Measurements from ENCODE around the gene FLNB. TPM values are rescaled to one million over a fixed set of nuclear protein-coding genes. Genes with fewer than 3 reads are reported as not detected.

The FLNB gene
- total RNA-seq, 1 experiment from 2014 or later: 309 TPM

- no peaks in the 10 kb centered on the region for H3K27me3 ChIP-seq (ENCODE audit: control insufficient read depth, insufficient read depth, low read length)
- peak overlapping the region; percentile 57 for H3K27ac ChIP-seq (ENCODE audit: low read length)
- peaks cover 67% of the 10 kb centered on the region for H3K4me1 ChIP-seq (ENCODE audit: control insufficient read depth, insufficient read depth, low read length)
- ChIA-PET CTCF (no interaction called here), POLR2A (no interaction called here)
- ATAC-seq (no peak), DNase-seq (ENCODE audit: low read depth, low spot score) (no peak)
- in situ Hi-C loops (cut with HindIII; ENCODE audit: low pct_unique_long_range_greater_than_20kb, low sequenced_read_pairs) (no loop called here), intact Hi-C loops (cut with micrococcal nuclease; ENCODE audit: unreplicated experiment) (no loop called here)
- TF ChIP-seq SIN3A (IDR thresholded peaks at IDR 0.05; ENCODE audit: borderline replicate concordance, insufficient read depth, low read depth, low read length): no peak
- no peak for TF ChIP-seq REST (IDR thresholded peaks at IDR 0.05; ENCODE audit: insufficient read depth in 1 of 2, low read depth in 2 of 2, low read length in 1 of 2)
- H3K36me3 ChIP-seq (ENCODE audit: control insufficient read depth, insufficient read depth, low read length): no peaks in the 10 kb centered on the region
- no peak overlapping the region for H3K4me3 ChIP-seq (ENCODE audit: low read depth in 2 of 2, low read length in 2 of 2)
- BruUV-seq (replicated peaks): no TSS peak
- H3K9me3 ChIP-seq (ENCODE audit: control insufficient read depth, insufficient read depth, low read depth, low read length): no peaks in the 10 kb centered on the region
Measured at GRCh38 chr3:58071480-58071971, 63.3 kb downstream of the FLNB start.

- Histone ChIP-seq H3K27me3 (ENCODE audit: control insufficient read depth, insufficient read depth, low read length) (no peaks in the 10 kb centered on the region), H3K9me3 (ENCODE audit: control insufficient read depth, insufficient read depth, low read depth, low read length) (no peaks in the 10 kb centered on the region), H3K4me1 (ENCODE audit: control insufficient read depth, insufficient read depth, low read length) (peaks cover 60% of the 10 kb centered on the region), H3K36me3 (ENCODE audit: control insufficient read depth, insufficient read depth, low read length) (peaks cover 4% of the 10 kb centered on the region), H3K4me3 (ENCODE audit: low read depth in 2 of 2, low read length in 2 of 2) (no peak overlapping the region), H3K27ac (ENCODE audit: low read length) (peak overlapping the region; percentile 57; the same call in 1 of the 2 replicates)
- intact Hi-C loops (cut with micrococcal nuclease; ENCODE audit: unreplicated experiment) (no loop called here), in situ Hi-C loops (cut with HindIII; ENCODE audit: low pct_unique_long_range_greater_than_20kb, low sequenced_read_pairs) (no loop called here)
- no TSS peak for BruUV-seq (replicated peaks)
- TF ChIP-seq CTCF (IDR thresholded peaks at IDR 0.05): no peak
- no peak for TF ChIP-seq TCF7L2 (IDR thresholded peaks at IDR 0.05; ENCODE audit: low read depth, low read length)
- TF ChIP-seq POLR2AphosphoS5 (IDR thresholded peaks at IDR 0.05; ENCODE audit: low read depth, low read length): no peak
- no peak for TF ChIP-seq SIN3A (IDR thresholded peaks at IDR 0.05; ENCODE audit: borderline replicate concordance, insufficient read depth, low read depth, low read length)
- no peak for TF ChIP-seq REST (IDR thresholded peaks at IDR 0.05; ENCODE audit: insufficient read depth in 1 of 2, low read depth in 2 of 2, low read length in 1 of 2)
- CTCF ChIA-PET: no interaction called here
- POLR2A ChIA-PET: no interaction called here
- no peak for DNase-seq (ENCODE audit: low read depth, low spot score)
- ATAC-seq: no peak
Measured at GRCh38 chr3:58072052-58072762, 64.0 kb downstream of the FLNB start.

All from Panc1 (cell line).